ENCODE data around the gene BRINP2. TPM values are rescaled to one million over a fixed set of nuclear protein-coding genes. Genes with fewer than 3 reads are reported as not detected.

Gene BRINP2
- polyA plus RNA-seq, 1 donor (not counting 4 experiments of a cell fraction or from before 2014, with no cell fraction given), result not detected

DNA sequence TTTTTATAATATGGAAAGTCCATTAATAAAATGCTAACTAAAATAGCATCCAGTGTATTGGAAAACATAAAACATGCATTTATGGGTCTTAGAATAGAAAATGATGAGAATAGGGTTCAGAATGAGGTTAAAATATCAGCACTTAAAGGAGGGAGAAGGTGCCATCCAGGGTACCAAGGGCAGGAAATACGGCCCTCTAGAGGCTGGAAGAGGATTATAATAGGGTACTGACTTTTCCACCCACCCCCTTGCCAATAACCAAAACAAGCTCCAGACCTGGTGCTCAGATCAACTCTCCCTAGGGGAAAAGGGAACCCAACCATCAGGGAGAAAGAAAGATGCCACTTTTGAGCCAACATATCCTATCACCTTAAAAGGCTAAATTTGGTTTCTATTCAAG lies 32.9 kb upstream of the BRINP2 start:
- Histone ChIP-seq H2AFZ (ENCODE audit: control insufficient read depth, low read length) (no peak overlapping the region), H4K20me1 (ENCODE audit: control insufficient read depth, extremely low read depth, insufficient read depth, low read length) (no peaks in the 10 kb centered on the region), H3K9me1 (ENCODE audit: control insufficient read depth, extremely low read depth, insufficient read depth, low read length) (no peaks in the 10 kb centered on the region), H3K79me2 (ENCODE audit: control insufficient read depth, insufficient read depth, low read length) (no peaks in the 10 kb centered on the region), H3K4me1 (ENCODE audit: control insufficient read depth, extremely low read depth, insufficient read depth, low read length) (no peaks in the 10 kb centered on the region), H3K36me3 (ENCODE audit: control insufficient read depth in 2 of 2, extremely low read depth in 1 of 2, insufficient read depth in 2 of 2, low read length in 2 of 2) (no peaks in the 10 kb centered on the region), H3K27ac (ENCODE audit: control insufficient read depth, insufficient read depth, low read length) (no peak overlapping the region), H3K9me3 (ENCODE audit: control insufficient read depth, low read depth, low read length) (no peaks in the 10 kb centered on the region), H3K4me2 (ENCODE audit: control insufficient read depth, extremely low read depth, insufficient read depth, low read depth, low read length) (no peak overlapping the region), H3K9ac (ENCODE audit: control insufficient read depth, extremely low read depth, insufficient read depth, low read length) (no peak overlapping the region), H3K4me3 (ENCODE audit: control insufficient read depth in 2 of 3, extremely low read depth in 1 of 3, insufficient read depth in 2 of 3, low read depth in 1 of 3, low read length in 3 of 3) (no peak overlapping the region), H3K27me3 (ENCODE audit: control insufficient read depth, extremely low read depth, insufficient read depth, low read length) (peaks cover 2% of the 10 kb centered on the region)
- DNase-seq (ENCODE audit: low read depth, low spot score) (no peak), FAIRE-seq (no peak)
- peak; percentile 4 to 13 (median 9) for TF ChIP-seq CTCF (optimal IDR thresholded peaks at IDR 0.05 in 1 of 3, IDR thresholded peaks at IDR 0.05 in 1 of 3, conservative IDR thresholded peaks at IDR 0.05 in 1 of 3; ENCODE audit: extremely low read depth in 1 of 3, insufficient read depth in 2 of 3, low read length in 3 of 3)
- no peak for TF ChIP-seq EZH2 (IDR thresholded peaks at IDR 0.05; ENCODE audit: low read length)
- dilution Hi-C loops (cut with MboI; ENCODE audit: extremely low pct_ligation_motif_present, low sequenced_read_pairs), result no loop called here

- Histone ChIP-seq H3K9ac (ENCODE audit: control insufficient read depth, extremely low read depth, insufficient read depth, low read length) (no peak overlapping the region), H3K9me1 (ENCODE audit: control insufficient read depth, extremely low read depth, insufficient read depth, low read length) (no peaks in the 10 kb centered on the region), H3K79me2 (ENCODE audit: control insufficient read depth, insufficient read depth, low read length) (no peaks in the 10 kb centered on the region), H3K4me3 (ENCODE audit: control insufficient read depth in 2 of 3, extremely low read depth in 1 of 3, insufficient read depth in 2 of 3, low read depth in 1 of 3, low read length in 3 of 3) (no peak overlapping the region), H4K20me1 (ENCODE audit: control insufficient read depth, extremely low read depth, insufficient read depth, low read length) (no peaks in the 10 kb centered on the region), H3K36me3 (ENCODE audit: control insufficient read depth in 2 of 2, extremely low read depth in 1 of 2, insufficient read depth in 2 of 2, low read length in 2 of 2) (no peaks in the 10 kb centered on the region), H3K27ac (ENCODE audit: control insufficient read depth, insufficient read depth, low read length) (no peak overlapping the region), H3K4me2 (ENCODE audit: control insufficient read depth, extremely low read depth, insufficient read depth, low read depth, low read length) (no peak overlapping the region), H3K9me3 (ENCODE audit: control insufficient read depth, low read depth, low read length) (no peaks in the 10 kb centered on the region), H2AFZ (ENCODE audit: control insufficient read depth, low read length) (no peak overlapping the region), H3K27me3 (ENCODE audit: control insufficient read depth, extremely low read depth, insufficient read depth, low read length) (peaks cover 6% of the 10 kb centered on the region), H3K4me1 (ENCODE audit: control insufficient read depth, extremely low read depth, insufficient read depth, low read length) (no peaks in the 10 kb centered on the region)
- TF ChIP-seq EZH2 (IDR thresholded peaks at IDR 0.05; ENCODE audit: low read length), result no peak
- TF ChIP-seq CTCF (optimal IDR thresholded peaks at IDR 0.05 in 1 of 3, IDR thresholded peaks at IDR 0.05 in 1 of 3, conservative IDR thresholded peaks at IDR 0.05 in 1 of 3; ENCODE audit: extremely low read depth in 1 of 3, insufficient read depth in 2 of 3, low read length in 3 of 3), result no peak
- dilution Hi-C loops (cut with MboI; ENCODE audit: extremely low pct_ligation_motif_present, low sequenced_read_pairs), result no loop called here
- FAIRE-seq (no peak), DNase-seq (ENCODE audit: low read depth, low spot score) (no peak)
These were observed 32.4 kb upstream of the BRINP2 start for GRCh38 chr1:177138347-177138746.

All from keratinocyte (primary cell).